Upper lobe of right lung (tissue), 1 donor: ENCODE results near the gene RIPOR2. TPM values are rescaled to one million over a fixed set of nuclear protein-coding genes. Genes with fewer than 3 reads are reported as not detected.

Experiments used
- ATAC-seq: fragments of 200-7000 bp; cut with Tn5 transposase; one replicate; pipeline ENCODE4 v1.9.1; 2020; ENCODE audit warnings: mild to moderate bottlenecking, moderate library complexity
- DNase-seq: peaks from one replicate; pipeline ENCODE4 v3.0.0-alpha.2; 2020
- H3K27ac ChIP-seq: fragments of 200-600 bp; one replicate; pipeline ENCODE4 v1.8.0; 2022
- H3K27me3 ChIP-seq: fragments of 200-600 bp; one replicate; pipeline ENCODE4 v1.8.0; 2022; ENCODE audit warnings: mild to moderate bottlenecking
- H3K36me3 ChIP-seq: fragments of 200-600 bp; one replicate; pipeline ENCODE4 v1.8.0; 2022
- H3K4me1 ChIP-seq: fragments of 200-600 bp; one replicate; pipeline ENCODE4 v1.8.0; 2022
- H3K4me3 ChIP-seq: fragments of 200-600 bp; one replicate; pipeline ENCODE4 v1.8.0; 2022; ENCODE audit warnings: mild to moderate bottlenecking
- H3K9me3 ChIP-seq: fragments of 200-600 bp; one replicate; pipeline ENCODE4 v1.8.0; 2022
- intact Hi-C: fragments of 100-400 bp; cut with DNase I; formaldehyde crosslinking; loops from one replicate; pipeline ENCODE4 v1.11.0; 2022
- total RNA-seq: library from RNA; stranded (reverse); fragmentation: NEBNext Ultra II Directional; extraction: Animal tissue kit (Norgen Biotek cat#: 25700); gene quantifications from one replicate; pipeline ENCODE4 v1.2.1, GENCODE V29; 2021
- TF ChIP-seq, protein P1 (sequence below): fragments of 200-600 bp; IDR thresholded peaks from one replicate; pipeline ENCODE4 v1.8.0; 2022; ENCODE audit warnings: antibody characterized with exemption
- donor health status: DM: no; HTN: yes; CAD: no; lungs with severe emphysema.

The RIPOR2 gene
- total RNA-seq, 1 donor from 2014 or later = 25.6 TPM

DNA sequence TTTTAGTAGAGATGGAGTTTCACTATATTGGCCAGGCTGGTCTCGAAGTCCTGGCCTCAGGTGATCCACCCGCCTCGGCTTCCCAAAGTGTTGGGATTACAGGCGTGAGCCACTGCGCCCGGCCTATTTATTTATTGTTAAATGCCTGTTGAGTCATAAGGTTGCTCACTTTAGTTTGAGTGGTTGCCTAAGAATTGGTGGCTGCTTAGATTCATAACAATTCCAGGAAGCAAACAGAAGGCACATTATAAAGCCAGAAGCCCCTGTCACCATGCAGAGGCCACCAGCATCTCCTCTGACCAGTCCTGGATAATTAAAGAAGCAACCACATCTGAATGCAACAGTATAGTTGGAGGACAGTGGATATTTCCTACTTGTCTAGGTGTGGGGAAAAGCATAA, 113.1 kb downstream of the RIPOR2 start:
- Histone ChIP-seq H3K9me3 (no peaks in the 10 kb centered on the region), H3K36me3 (no peaks in the 10 kb centered on the region), H3K27ac (no peak overlapping the region), H3K27me3 (no peaks in the 10 kb centered on the region), H3K4me3 (no peak overlapping the region), H3K4me1 (no peaks in the 10 kb centered on the region)
- ATAC-seq (no peak), DNase-seq (no peak)
- TF ChIP-seq, protein P1, sequence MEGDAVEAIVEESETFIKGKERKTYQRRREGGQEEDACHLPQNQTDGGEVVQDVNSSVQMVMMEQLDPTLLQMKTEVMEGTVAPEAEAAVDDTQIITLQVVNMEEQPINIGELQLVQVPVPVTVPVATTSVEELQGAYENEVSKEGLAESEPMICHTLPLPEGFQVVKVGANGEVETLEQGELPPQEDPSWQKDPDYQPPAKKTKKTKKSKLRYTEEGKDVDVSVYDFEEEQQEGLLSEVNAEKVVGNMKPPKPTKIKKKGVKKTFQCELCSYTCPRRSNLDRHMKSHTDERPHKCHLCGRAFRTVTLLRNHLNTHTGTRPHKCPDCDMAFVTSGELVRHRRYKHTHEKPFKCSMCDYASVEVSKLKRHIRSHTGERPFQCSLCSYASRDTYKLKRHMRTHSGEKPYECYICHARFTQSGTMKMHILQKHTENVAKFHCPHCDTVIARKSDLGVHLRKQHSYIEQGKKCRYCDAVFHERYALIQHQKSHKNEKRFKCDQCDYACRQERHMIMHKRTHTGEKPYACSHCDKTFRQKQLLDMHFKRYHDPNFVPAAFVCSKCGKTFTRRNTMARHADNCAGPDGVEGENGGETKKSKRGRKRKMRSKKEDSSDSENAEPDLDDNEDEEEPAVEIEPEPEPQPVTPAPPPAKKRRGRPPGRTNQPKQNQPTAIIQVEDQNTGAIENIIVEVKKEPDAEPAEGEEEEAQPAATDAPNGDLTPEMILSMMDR = no peak
- intact Hi-C loops = no loop called here

DNA sequence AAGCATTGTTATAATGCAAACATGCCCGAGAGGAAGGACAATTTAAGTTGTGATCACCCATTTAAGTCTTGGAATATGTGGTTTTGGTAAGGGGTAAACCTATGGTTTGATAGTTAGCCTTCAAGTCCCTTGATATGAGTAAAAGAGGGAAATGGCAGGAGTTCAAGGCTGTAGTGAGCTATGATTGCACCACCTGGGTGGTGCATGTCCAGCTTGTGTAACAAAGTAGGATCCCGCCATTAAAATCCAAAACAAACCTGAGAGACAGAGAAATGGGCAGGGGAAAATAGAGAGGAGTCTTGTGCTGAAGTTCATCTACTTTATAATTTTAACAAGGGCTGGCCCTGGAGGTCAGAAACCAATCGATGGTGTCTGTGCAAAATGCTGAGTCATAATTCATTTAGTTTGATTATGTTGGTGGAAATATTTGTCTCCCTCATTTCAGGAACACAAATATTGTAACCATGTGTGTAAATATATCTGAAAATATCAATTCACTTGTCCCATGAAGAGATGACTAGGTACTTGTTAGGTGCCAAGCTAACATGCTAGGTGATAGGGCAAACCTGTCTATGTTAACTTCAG, 113.8 kb downstream of the RIPOR2 start:
- ATAC-seq = no peak
- Histone ChIP-seq H3K4me3 (no peak overlapping the region), H3K27ac (no peak overlapping the region), H3K36me3 (no peaks in the 10 kb centered on the region), H3K9me3 (no peaks in the 10 kb centered on the region), H3K27me3 (no peaks in the 10 kb centered on the region), H3K4me1 (no peaks in the 10 kb centered on the region)
- DNase-seq = no peak
- intact Hi-C loops = no loop called here
- TF ChIP-seq, protein P1 = no peak

DNA sequence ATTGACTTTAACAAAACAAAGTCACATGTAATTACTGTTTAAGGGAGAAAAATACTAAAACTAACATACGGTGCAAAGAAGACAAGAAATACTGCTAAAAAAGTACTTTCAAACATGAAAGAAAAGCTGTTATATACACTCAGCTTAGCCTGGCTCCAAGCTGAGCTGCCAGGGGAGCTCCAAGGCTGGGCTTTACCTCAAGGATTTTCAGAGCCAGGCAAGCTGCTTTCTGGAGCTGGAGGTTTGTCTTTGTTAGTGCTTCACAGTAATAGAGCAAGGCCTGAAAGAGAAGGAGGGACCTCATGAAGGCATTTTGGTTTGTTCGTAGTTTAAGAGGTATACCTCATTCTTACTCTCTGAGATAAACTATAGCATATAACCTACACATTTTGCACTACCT, 117.4 kb downstream of the RIPOR2 start:
- no peak for ATAC-seq
- intact Hi-C loops = no loop called here

DNA sequence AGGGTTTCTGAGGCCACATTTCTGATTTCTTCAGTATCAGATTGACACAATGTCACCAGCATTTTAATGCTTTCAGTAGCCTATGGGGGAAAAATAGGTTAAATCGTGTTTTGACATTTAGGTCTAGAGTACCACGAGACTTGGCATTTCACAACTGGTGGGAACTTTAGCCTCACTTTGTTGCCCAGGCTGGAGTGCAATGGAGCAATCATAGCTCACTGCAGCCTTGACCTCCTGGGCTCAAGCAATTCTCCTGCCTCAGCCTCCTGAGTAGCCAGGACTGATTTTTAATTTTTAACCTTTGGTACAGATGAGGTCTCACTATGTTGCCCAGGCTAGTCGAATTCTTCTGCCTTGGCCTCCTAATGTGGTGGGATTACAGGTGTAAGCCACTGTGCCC, 126.0 kb downstream of the RIPOR2 start:
- Histone ChIP-seq H3K4me1 (no peaks in the 10 kb centered on the region), H3K36me3 (peaks cover 5% of the 10 kb centered on the region), H3K9me3 (no peaks in the 10 kb centered on the region), H3K27me3 (no peaks in the 10 kb centered on the region), H3K4me3 (no peak overlapping the region), H3K27ac (no peak overlapping the region)
- no peak for DNase-seq
- no peak for ATAC-seq
- intact Hi-C loops = no loop called here
- TF ChIP-seq, protein P1 = no peak

More for the DNA sequence above, 117.4 kb downstream of the RIPOR2 start:
- H3K4me3 ChIP-seq = no peak overlapping the region
- no peaks in the 10 kb centered on the region for H3K27me3 ChIP-seq
- no peak overlapping the region for H3K27ac ChIP-seq
- no peaks in the 10 kb centered on the region for H3K36me3 ChIP-seq
- no peak for DNase-seq
- no peaks in the 10 kb centered on the region for H3K4me1 ChIP-seq
- H3K9me3 ChIP-seq = no peaks in the 10 kb centered on the region
- TF ChIP-seq, protein P1 = no peak

DNA sequence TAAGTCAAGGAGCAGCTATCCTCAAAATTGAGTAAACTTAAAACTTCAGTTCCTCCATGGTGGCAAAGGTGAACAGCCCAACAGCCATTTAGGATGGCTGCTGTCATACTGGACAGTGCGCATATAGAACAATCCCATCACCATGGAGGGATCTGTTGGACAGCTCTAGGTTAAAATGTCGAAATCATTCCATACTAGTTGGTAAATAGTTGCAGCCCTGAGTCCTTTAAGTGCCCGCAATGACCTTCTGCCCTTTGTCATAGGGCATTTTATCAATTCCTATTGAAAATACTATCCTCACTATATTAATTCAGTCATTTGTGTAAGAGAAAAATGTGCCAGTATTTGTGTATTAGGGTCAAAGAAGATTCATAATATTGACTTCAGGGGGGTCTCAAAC, 128.2 kb downstream of the RIPOR2 start:
- Histone ChIP-seq H3K27me3 (no peaks in the 10 kb centered on the region), H3K36me3 (peaks cover 5% of the 10 kb centered on the region), H3K4me1 (no peaks in the 10 kb centered on the region), H3K9me3 (no peaks in the 10 kb centered on the region), H3K27ac (no peak overlapping the region), H3K4me3 (no peak overlapping the region)
- intact Hi-C loops = no loop called here
- no peak for ATAC-seq
- no peak for DNase-seq
- TF ChIP-seq, protein P1 = no peak
